ENCODE data around the gene ABCF2.

ABCF2 gene

GRCh38 chr7:151173386-151174245 lies 53.4 kb downstream of the ABCF2 start:
- DNase-seq (ENCODE audit: low spot score): no peak

- peak; percentile 81 for DNase-seq (ENCODE audit: low spot score)
Measured at GRCh38 chr7:151172273-151173141, 54.5 kb downstream of the ABCF2 start.

- DNase-seq (ENCODE audit: low spot score): no peak
Measured at GRCh38 chr7:151168787-151169162, 58.2 kb downstream of the ABCF2 start.

- no peak for DNase-seq (ENCODE audit: low spot score)
Measured at GRCh38 chr7:151168003-151168786, 58.8 kb downstream of the ABCF2 start.

- no peak for DNase-seq (ENCODE audit: low spot score)
Measured at GRCh38 chr7:151167197-151167961, 59.6 kb downstream of the ABCF2 start, which contains the start of gene GBX1. GBX1 (minus strand) TSS chr7:151167694; CDS start chr7:151167548, 146 bp downstream.

GRCh38 chr7:151166629-151167196 lies 60.3 kb downstream of the ABCF2 start:
- no peak for DNase-seq (ENCODE audit: low spot score)

Data from RKO (cell line).